SKM-1 (cell line): Measurements from ENCODE around the gene AMH.

Experiments
- DNase-seq: peaks from one replicate; lab custom pipeline; 2025; ENCODE audit not compliant: unreplicated experiment; lab: John Stamatoyannopoulos, UW

AMH gene

DNA sequence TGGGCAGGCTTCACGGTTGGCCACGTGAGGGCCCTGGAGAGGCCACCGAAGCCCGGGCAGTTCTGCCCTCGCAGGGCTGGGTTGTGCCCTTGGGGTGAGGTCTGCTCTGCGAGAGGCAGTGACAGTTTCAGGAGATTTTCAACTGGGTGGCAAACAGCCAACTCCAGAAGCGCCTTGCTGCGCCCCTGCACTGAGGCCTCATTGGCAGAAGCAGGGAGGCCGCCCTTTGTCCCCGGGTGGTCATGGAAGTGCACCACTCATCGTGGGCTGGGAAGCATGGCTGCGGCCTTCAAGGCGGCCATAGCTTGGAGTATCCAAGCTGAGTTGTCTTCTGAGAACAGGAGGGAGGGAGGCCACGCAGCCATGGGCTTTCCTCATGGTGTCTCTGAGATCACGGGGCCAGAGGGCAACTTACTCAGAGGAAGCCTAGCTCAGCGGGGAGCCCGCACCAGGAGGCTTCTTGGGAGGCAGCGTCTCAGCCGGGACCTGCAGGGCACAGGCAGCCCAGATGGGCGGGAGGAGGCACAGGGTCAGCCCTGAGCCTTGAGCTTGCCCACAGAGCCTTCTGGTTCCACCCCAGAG is 27.8 kb upstream of the AMH start:
- no peak for DNase-seq

DNA sequence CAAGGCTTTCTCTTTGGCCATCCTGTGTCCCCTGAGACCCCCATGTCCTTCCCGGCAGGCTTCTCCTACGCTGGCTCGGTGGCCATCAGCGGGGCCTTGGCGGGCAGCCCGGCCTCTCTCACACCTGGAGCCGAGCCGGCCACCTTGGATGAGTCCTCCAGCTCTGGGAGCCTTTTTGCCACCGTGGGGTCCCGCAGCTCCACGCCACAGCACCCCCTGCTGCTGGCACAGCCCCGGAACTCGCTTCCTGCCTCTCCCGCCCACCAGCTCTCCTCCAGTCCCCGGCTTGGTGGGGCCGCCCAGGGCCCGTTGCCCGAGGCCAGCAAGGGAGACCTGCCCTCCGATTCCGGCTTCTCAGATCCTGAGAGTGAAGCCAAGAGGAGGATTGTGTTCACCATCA is 27.2 kb upstream of the AMH start:
- no peak for DNase-seq

DNA sequence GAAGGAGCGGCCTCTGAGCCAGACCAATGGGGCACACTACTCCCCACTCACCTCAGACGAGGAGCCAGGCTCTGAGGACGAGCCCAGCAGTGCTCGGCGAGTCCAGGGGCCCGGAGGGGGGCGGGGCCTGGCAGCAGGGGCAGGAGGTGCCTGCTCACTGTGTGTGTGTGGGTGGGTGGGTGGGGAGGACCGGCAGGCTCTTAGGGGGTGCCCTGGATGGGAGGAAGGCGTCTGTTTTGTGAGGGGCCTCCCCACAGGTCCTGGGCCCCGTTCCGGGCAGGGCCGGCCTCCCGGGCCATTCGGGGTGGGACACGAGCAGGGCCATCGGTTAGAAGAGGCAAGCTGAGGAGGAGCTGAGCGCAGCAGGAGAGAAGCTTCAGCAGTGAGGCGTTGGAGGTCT is 25.7 kb upstream of the AMH start:
- no peak for DNase-seq

DNA sequence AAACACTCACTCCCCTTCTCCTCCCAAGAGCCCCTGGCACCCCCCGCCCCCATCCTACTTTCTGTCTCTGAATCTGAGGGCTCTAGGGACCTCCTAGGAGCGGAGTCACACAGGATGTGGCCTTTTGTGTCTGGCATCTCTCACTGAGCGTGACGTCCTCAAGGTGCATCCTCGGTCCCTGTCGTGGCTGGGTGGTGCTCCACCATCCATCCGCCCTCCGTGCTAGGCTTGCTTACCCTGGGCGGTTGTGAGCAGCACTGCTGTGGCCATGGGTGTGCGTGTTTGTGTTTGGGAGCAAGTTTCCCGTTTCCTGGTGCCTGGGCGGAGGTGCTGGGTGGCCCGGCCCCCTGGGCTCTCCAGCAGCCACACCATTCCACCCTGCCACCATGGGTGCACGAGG is 25.2 kb upstream of the AMH start:
- DNase-seq: no peak

- no peak for DNase-seq
Observed at GRCh38 chr19:2224754-2225349, 24.3 kb upstream of the AMH start.

DNA sequence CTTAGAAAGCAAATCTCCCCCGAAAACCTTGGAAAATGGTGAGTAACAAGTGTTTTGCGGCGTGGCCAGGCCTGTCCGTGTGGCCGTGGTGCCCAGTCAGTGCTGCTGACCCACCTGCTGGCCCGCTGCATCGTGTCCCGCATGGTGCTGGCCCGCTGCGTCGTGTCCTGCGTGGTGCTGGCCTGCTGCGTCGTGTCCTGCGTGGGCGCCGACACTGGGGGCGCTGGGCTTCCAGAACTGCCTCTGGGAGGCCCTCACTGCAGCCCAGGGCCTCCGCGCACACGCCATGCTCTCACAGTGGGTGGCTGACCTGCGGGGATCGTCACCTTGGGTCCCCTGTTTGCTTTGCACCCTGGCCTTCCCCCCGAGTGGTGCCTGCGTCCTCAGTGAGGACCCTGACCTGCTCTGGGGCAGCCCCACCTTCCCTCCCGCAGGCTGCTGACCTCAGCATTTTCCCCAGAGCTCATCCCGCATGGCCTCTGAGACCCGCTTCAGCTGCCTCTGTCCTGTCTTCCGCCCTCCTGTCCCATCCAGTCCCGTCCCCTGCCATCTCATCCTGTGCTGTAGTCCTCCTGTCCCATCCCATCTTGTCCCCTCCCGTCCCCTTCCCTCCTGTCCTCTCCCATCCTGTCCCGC is 23.6 kb upstream of the AMH start:
- no peak for DNase-seq

DNA sequence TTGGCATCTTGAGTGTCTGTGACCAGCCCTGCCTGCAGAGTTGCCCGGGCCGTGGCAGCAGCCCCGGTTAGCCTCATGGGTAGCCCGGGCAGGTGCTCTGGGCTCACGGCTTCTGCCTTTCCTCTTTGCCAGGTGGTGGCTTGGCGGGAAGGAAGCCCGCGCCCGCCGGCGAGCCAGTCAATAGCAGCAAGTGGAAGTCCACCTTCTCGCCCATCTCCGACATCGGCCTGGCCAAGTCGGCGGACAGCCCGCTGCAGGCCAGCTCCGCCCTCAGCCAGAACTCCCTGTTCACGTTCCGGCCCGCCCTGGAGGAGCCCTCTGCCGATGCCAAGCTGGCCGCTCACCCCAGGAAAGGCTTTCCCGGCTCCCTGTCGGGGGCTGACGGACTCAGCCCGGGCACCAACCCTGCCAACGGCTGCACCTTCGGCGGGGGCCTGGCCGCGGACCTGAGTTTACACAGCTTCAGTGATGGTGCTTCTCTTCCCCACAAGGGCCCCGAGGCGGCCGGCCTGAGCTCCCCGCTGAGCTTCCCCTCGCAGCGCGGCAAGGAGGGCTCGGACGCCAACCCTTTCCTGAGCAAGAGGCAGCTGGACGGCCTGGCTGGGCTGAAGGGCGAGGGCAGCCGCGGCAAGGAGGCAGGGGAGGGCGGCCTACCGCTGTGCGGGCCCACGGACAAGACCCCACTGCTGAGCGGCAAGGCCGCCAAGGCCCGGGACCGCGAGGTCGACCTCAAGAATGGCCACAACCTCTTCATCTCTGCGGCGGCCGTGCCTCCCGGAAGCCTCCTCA is 22.9 kb upstream of the AMH start:
- DNase-seq: no peak

- no peak for DNase-seq
Observed at GRCh38 chr19:2226840-2227360, 22.2 kb upstream of the AMH start.

GRCh38 chr19:2227415-2228156 is 21.5 kb upstream of the AMH start:
- no peak for DNase-seq

DNA sequence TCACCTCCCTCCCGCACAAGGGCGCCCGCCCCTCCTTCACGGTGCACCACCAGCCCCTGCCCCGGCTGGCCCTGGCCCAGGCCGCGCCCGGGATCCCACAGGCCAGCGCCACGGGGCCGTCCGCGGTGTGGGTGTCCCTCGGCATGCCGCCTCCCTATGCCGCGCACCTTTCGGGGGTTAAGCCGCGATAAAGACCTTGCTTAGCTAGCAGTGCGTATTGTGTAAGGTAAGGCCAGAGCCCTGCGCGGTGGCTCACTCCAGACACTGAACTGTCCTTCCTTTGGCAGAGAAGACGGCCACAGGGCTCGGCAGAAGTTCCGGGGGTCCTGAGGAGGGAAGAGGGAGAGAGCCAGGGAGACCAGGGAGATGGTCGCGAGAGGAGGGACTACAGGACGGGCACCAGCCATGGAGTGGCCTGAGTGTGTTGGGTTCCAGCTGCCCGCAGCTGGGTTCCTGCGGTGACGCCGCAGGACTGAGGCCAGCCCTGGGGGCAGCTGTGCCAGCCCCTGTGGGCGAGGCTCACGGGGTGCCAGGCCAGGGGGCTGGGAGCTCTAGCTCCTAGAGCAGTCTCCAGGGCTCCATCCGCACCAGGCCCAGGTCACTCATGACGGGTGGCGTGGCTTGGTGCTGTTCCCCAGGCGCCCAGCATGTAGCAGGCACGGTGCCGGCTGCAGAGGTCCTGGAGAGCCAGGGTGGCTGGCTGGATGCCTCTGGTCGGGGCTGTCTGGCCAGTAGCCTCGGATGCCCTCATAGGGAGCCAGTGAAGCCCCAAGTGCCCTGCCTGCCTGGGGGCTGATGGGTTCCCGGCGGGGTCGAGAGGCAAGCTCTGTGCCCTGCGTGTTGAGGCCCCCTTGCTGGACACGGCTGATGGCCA is 20.7 kb upstream of the AMH start:
- no peak for DNase-seq

- no peak for DNase-seq
Observed at GRCh38 chr19:2229103-2230032, 19.8 kb upstream of the AMH start.

GRCh38 chr19:2230033-2230531 is 19.0 kb upstream of the AMH start:
- no peak for DNase-seq

DNA sequence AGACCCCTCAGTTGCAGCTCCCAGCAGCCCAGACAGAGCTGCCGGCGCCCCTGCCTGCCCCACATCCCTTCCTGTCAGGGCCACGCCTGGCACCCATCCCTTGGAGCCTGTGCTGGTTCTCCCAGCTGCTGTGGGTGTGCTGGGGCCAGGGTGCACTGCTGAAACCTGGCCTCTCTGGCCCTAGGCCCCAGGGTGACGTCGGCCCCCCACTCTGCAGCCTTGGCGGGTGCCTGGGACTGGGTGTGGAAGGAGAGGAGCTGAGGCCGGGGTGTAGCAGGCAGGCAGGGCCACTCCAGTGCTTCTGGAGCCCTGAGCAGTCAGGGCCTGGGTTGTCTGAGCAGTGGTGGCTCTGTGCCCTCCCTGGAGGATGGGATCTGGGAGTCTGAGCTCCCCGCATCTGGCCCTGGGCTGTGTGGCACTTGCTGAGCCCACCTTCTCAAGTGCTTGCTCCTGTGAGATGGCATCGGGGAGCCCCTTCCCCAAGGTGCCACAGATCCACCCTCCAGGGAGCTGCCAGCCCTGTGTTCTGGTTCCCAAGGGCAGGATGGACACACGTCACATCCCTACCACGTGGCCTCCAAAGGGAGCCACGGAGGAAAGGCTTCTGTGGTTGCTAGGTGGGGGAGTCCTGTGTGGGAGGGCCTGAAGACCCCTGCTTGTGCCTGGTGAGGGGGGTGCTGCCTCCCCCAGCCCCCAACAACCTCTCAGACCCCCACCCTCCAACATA is 18.2 kb upstream of the AMH start:
- no peak for DNase-seq

DNA sequence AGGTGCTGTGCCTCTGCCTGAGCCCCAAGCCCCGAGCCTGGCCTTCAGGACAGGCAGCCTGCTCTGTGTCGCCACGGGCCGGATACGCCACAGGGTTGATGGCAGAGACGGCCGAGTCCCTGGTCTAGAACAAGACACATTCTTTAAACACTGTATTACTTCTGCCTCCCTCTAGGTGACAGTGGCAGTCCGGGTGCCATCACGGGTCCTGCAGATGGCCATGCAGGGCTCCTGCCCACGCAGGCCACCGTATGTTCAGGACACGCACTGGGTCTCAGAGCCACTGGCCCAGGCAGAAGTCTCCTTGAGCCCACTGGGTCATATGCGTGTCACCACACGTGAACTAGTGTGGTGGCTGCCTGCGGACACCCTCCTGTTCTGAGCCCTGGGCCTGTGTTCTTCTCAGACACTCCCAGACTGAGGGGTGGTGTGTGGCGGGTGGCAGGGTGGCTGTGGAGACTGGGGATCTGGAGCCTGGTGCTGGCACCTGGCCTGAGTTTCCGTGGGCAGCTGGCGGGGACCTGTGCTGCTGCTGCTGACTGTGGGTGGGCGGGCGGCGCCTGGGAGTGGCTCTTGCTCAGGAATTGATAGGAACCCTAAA is 17.4 kb upstream of the AMH start:
- no peak for DNase-seq

DNA sequence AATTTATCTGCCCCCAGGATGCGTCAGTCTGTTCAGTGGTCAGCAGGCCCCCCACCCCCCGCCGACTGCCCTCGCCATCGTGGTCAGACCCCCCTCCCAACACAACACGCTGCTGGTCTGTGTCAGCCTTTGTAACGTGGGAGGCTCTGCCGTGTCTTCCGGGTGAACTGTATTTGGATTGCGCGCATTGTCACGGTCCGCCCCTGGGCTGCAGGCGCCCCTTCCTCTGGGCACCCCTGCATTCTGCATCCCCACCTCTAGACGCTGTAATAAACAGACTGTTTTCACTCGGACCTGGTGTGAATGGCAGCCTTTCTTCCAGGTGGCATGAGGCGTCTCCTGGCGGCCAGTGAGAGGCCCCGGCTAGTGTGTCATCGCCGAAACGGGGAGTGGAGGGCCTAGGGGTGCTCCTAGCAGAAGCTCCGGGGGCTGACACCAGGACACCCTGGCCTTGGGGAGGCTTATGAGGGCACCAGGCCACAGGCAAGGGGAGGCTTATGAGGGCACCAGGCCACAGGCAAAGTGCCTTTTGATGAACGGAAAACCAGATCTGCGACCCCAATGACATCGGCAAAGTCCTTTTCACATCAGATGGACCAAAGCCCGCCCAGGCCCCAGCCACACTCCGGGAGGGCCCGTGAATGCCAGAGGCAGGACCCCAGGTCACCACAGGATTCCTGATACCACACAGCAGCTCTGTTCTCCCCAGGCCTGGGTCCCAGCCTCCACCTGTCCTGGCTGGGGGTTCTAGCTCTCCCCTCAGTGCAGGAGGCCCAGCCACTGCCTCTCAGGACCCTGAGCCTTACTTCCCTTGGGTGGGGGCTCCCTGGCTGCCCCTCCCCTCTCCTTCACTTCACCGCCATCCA is 16.6 kb upstream of the AMH start:
- DNase-seq: no peak

DNA sequence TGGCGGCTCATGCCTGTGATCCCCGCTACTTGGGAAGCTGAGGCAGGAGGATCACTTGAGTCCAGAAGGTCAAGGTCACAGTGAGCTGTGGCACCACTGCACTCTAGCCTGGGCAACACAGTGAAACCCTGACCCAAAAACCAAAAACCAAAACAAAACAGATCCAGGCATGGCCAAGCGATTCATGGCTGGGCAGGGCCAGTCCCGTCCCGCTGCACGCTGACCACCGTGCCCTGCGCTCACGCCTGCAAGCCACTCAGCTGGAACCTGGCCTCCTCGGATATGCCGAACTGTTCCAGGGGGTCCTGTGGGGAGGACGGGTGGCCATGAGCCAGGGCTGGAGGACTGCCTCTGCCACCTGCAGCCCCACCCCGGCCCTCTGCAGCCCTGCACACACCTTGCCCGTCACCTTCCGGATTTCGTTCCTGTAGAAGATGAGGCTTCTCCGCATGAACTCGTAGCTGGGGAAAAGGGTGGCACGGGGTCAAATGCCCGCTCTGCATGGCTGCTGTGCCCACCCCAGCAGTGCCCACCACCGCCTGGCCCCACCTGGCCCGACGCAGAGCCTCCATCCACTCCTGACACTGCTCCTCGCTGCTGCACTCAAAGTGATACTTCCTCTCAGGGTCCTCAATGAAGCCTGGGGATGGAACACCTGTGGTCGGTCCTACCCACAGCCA is 15.4 kb upstream of the AMH start:
- no peak for DNase-seq
